Trophoblast cell (in vitro differentiated cells and primary cell): ENCODE results near the gene FSTL5.

Source experiments
- DNase-seq, 2 donors: peaks; one replicate each; pipeline ENCODE4 v3.0.0-alpha.2; 2016
- H2AFZ ChIP-seq: 2 replicates; pipeline ENCODE4 v1.6.1; 2013; ENCODE audit warnings: low read length, moderate library complexity, mild to moderate bottlenecking; ENCODE audit not compliant: insufficient read depth, poor library complexity
- H2AK5ac ChIP-seq: 2 replicates; pipeline ENCODE4 v1.6.1; 2013; ENCODE audit warnings: mild to moderate bottlenecking, low read length
- H2BK120ac ChIP-seq: 2 replicates; pipeline ENCODE4 v1.6.1; 2013; ENCODE audit warnings: low read length, mild to moderate bottlenecking, moderate library complexity; ENCODE audit not compliant: insufficient read depth, poor library complexity
- H2BK12ac ChIP-seq: 2 replicates; pipeline ENCODE4 v1.6.1; 2013; ENCODE audit warnings: mild to moderate bottlenecking, low read length, moderate library complexity
- H2BK5ac ChIP-seq: 2 replicates; pipeline ENCODE4 v1.6.1; 2013; ENCODE audit warnings: low read length, low read depth, moderate library complexity, mild to moderate bottlenecking; ENCODE audit not compliant: poor library complexity
- H3K14ac ChIP-seq: 2 replicates; pipeline ENCODE4 v1.6.1; 2013; ENCODE audit warnings: mild to moderate bottlenecking, low read length
- H3K18ac ChIP-seq: 2 replicates; pipeline ENCODE4 v1.6.1; 2013; ENCODE audit warnings: mild to moderate bottlenecking, low read length
- H3K23ac ChIP-seq: 2 replicates; pipeline ENCODE4 v1.6.1; 2013; ENCODE audit warnings: low read length
- H3K27ac ChIP-seq: 2 replicates; pipeline ENCODE4 v1.5.1; 2013; ENCODE audit warnings: low read depth, mild to moderate bottlenecking, inconsistent platforms, low read length, moderate library complexity
- H3K27me3 ChIP-seq: 2 replicates; pipeline ENCODE4 v1.6.1; 2013; ENCODE audit warnings: inconsistent platforms, mild to moderate bottlenecking, low read length, moderate library complexity; ENCODE audit not compliant: insufficient read depth
- H3K36me3 ChIP-seq, 2 experiments: 1 replicate in 1 of 2; 2 replicates in 1 of 2; pipeline ENCODE4 v1.6.1; 2013; ENCODE audit warnings: low read length in 2 of 2, mild to moderate bottlenecking in 2 of 2, moderate library complexity in 1 of 2; ENCODE audit not compliant: insufficient read depth in 2 of 2, control insufficient read depth in 1 of 2
- H3K4ac ChIP-seq: 2 replicates; pipeline ENCODE4 v1.6.1; 2013; ENCODE audit warnings: low read depth, mild to moderate bottlenecking, low read length, moderate library complexity
- H3K4me1 ChIP-seq, 2 experiments: 1 replicate in 1 of 2; 2 replicates in 1 of 2; pipeline ENCODE4 v1.6.1; 2013; ENCODE audit warnings: low read length in 2 of 2, mild to moderate bottlenecking in 2 of 2, moderate library complexity in 1 of 2; ENCODE audit not compliant: insufficient read depth in 2 of 2, control insufficient read depth in 1 of 2
- H3K4me2 ChIP-seq: 2 replicates; pipeline ENCODE4 v1.6.1; 2013; ENCODE audit warnings: inconsistent platforms, mild to moderate bottlenecking, low read length, moderate library complexity
- H3K4me3 ChIP-seq: 2 replicates; pipeline ENCODE4 v1.5.1; 2013; ENCODE audit warnings: mild to moderate bottlenecking, low read depth, low read length, inconsistent platforms
- H3K79me1 ChIP-seq: one replicate; pipeline ENCODE4 v1.6.1; 2013; ENCODE audit warnings: low read length
- H3K79me2 ChIP-seq: 2 replicates; pipeline ENCODE4 v1.6.1; 2013; ENCODE audit warnings: low read length, mild to moderate bottlenecking; ENCODE audit not compliant: control insufficient read depth, insufficient read depth, poor library complexity
- H3K9ac ChIP-seq: 2 replicates; pipeline ENCODE4 v1.6.1; 2013; ENCODE audit warnings: mild to moderate bottlenecking, low read length
- H3K9me3 ChIP-seq: 2 replicates; pipeline ENCODE4 v1.6.1; 2013; ENCODE audit warnings: low read depth, mild to moderate bottlenecking, control low read depth, inconsistent platforms, low read length; ENCODE audit not compliant: insufficient read depth
- H4K12ac ChIP-seq: 2 replicates; pipeline ENCODE4 v1.6.1; 2013; ENCODE audit warnings: low read depth, mild to moderate bottlenecking, low read length, moderate library complexity
- H4K8ac ChIP-seq: 2 replicates; pipeline ENCODE4 v1.6.1; 2013; ENCODE audit warnings: low read depth, mild to moderate bottlenecking, low read length, moderate library complexity
- H4K91ac ChIP-seq: one replicate; pipeline ENCODE4 v1.6.1; 2013; ENCODE audit warnings: low read depth, mild to moderate bottlenecking, low read length, moderate library complexity
- WGBS: extraction: QIAGEN DNeasy Blood & Tissue Kit; methylation state at CpG from one replicate; pipeline ENCODE4 v1.1.7; 2013; ENCODE audit warnings: missing lambda C conversion rate; ENCODE audit not compliant: insufficient read length, insufficient coverage; ENCODE audit errors: extremely low coverage; 5-methylcytosine and 5-hydroxymethylcytosine counted together

Gene FSTL5

GRCh38 chr4:161926033-161926828, 237.6 kb downstream of the FSTL5 start:
- no CpG with 5 or more reads among the region's 6 CpGs for WGBS
- H3K27me3 ChIP-seq = no peaks in the 10 kb centered on the region

GRCh38 chr4:161920304-161921052, 243.3 kb downstream of the FSTL5 start:
- Histone ChIP-seq H4K91ac (no peak overlapping the region), H2BK12ac (no peak overlapping the region), H3K4me2 (no peak overlapping the region), H2BK120ac (no peak overlapping the region), H3K9me3 (no peaks in the 10 kb centered on the region), H2AK5ac (no peak overlapping the region), H3K23ac (no peak overlapping the region), H3K9ac (no peak overlapping the region), H2AFZ (no peak overlapping the region), H3K4me1 (no peaks in the 10 kb centered on the region), H3K27me3 (no peaks in the 10 kb centered on the region), H2BK5ac (no peak overlapping the region), H3K14ac (no peak overlapping the region), H3K27ac (no peak overlapping the region), H3K36me3 (no peaks in the 10 kb centered on the region), H3K4me3 (no peak overlapping the region), H3K79me1 (no peaks in the 10 kb centered on the region), H3K79me2 (no peaks in the 10 kb centered on the region), H4K12ac (no peak overlapping the region), H4K8ac (no peak overlapping the region), H3K4ac (no peak overlapping the region), H3K18ac (no peak overlapping the region)
- no peak for DNase-seq
- WGBS = no CpG with 5 or more reads among the region's 3 CpGs

More at GRCh38 chr4:161926033-161926828, 237.6 kb downstream of the FSTL5 start:
- no peak overlapping the region for H3K18ac ChIP-seq
- H3K4ac ChIP-seq = no peak overlapping the region
- no peaks in the 10 kb centered on the region for H3K79me1 ChIP-seq
- no peak overlapping the region for H2BK5ac ChIP-seq
- H3K27ac ChIP-seq = no peak overlapping the region
- H3K4me1 ChIP-seq = no peaks in the 10 kb centered on the region
- no peaks in the 10 kb centered on the region for H3K9me3 ChIP-seq
- H3K9ac ChIP-seq = no peak overlapping the region
- no peak overlapping the region for H2AFZ ChIP-seq
- H2AK5ac ChIP-seq = no peak overlapping the region
- H2BK12ac ChIP-seq = no peak overlapping the region
- DNase-seq = no peak
- H2BK120ac ChIP-seq = no peak overlapping the region
- no peak overlapping the region for H3K14ac ChIP-seq
- no peak overlapping the region for H3K4me2 ChIP-seq
- H3K23ac ChIP-seq = no peak overlapping the region
- H4K12ac ChIP-seq = no peak overlapping the region
- H4K91ac ChIP-seq = no peak overlapping the region
- H3K4me3 ChIP-seq = no peak overlapping the region
- H4K8ac ChIP-seq = no peak overlapping the region
- H3K36me3 ChIP-seq = no peaks in the 10 kb centered on the region
- no peaks in the 10 kb centered on the region for H3K79me2 ChIP-seq

GRCh38 chr4:161919442-161920220, 244.2 kb downstream of the FSTL5 start:
- no peak overlapping the region for H3K4me2 ChIP-seq
- WGBS = no CpG with 5 or more reads among the region's 3 CpGs
- no peak overlapping the region for H3K4me3 ChIP-seq
- DNase-seq = no peak
- no peak overlapping the region for H3K14ac ChIP-seq
- H3K79me1 ChIP-seq = no peaks in the 10 kb centered on the region
- no peak overlapping the region for H4K8ac ChIP-seq
- H3K9ac ChIP-seq = no peak overlapping the region
- no peaks in the 10 kb centered on the region for H3K79me2 ChIP-seq
- H3K9me3 ChIP-seq = no peaks in the 10 kb centered on the region
- no peaks in the 10 kb centered on the region for H3K27me3 ChIP-seq
- H4K12ac ChIP-seq = no peak overlapping the region
- H3K36me3 ChIP-seq = no peaks in the 10 kb centered on the region
- H3K18ac ChIP-seq = no peak overlapping the region
- no peak overlapping the region for H3K23ac ChIP-seq
- H3K4ac ChIP-seq = no peak overlapping the region
- no peak overlapping the region for H3K27ac ChIP-seq
- H4K91ac ChIP-seq = no peak overlapping the region
- H2AFZ ChIP-seq = no peak overlapping the region
- no peak overlapping the region for H2BK5ac ChIP-seq
- no peaks in the 10 kb centered on the region for H3K4me1 ChIP-seq
- H2BK12ac ChIP-seq = no peak overlapping the region
- no peak overlapping the region for H2BK120ac ChIP-seq
- no peak overlapping the region for H2AK5ac ChIP-seq

GRCh38 chr4:161916035-161916434, 247.8 kb downstream of the FSTL5 start:
- Histone ChIP-seq H4K91ac (no peak overlapping the region), H3K79me2 (no peaks in the 10 kb centered on the region), H3K14ac (no peak overlapping the region), H2AK5ac (no peak overlapping the region), H4K12ac (no peak overlapping the region), H3K4me1 (no peaks in the 10 kb centered on the region), H3K18ac (no peak overlapping the region), H3K23ac (no peak overlapping the region), H3K36me3 (no peaks in the 10 kb centered on the region), H2BK12ac (no peak overlapping the region), H4K8ac (no peak overlapping the region), H2BK120ac (no peak overlapping the region), H3K4me3 (no peak overlapping the region), H3K79me1 (no peaks in the 10 kb centered on the region), H3K27ac (no peak overlapping the region), H3K4me2 (no peak overlapping the region), H3K4ac (no peak overlapping the region), H3K9ac (no peak overlapping the region), H3K27me3 (no peaks in the 10 kb centered on the region), H2AFZ (no peak overlapping the region), H2BK5ac (no peak overlapping the region), H3K9me3 (no peaks in the 10 kb centered on the region)
- no peak for DNase-seq
- WGBS = no CpG with 5 or more reads among the region's 1 CpG
